Uterus (tissue), 2 donors: ENCODE measurements around the gene ARSD.

Experiments
- CTCF ChIP-seq, 4 experiments: fragments of 200-600 bp in 2 of 4; fragments of 450-650 bp in 2 of 4; sonication (generic) in 2 of 4; IDR thresholded peaks; one replicate each; pipeline ENCODE4 v1.5.1; 2016 to 2019; ENCODE audit warnings: antibody characterized with exemption in 4 of 4, mild to moderate bottlenecking in 2 of 4, moderate library complexity in 1 of 4
- POLR2A ChIP-seq, 2 donors: fragments of 450-650 bp; IDR thresholded peaks; one replicate each; pipeline ENCODE4 v1.6.1; 2016; ENCODE audit warnings: antibody characterized with exemption in 2 of 2, mild to moderate bottlenecking in 1 of 2, moderate library complexity in 1 of 2

- TF ChIP-seq CTCF (IDR thresholded peaks at IDR 0.05) = no peak
- no peak for TF ChIP-seq POLR2A (IDR thresholded peaks at IDR 0.05)
Observed at GRCh38 chrX:2901367-2902036, 27.6 kb downstream of the ARSD start.
